Glutamatergic neuron (in vitro differentiated cells): ENCODE measurements around the gene RASGRP3. TPM values are rescaled to one million over a fixed set of nuclear protein-coding genes. Genes with fewer than 3 reads are reported as not detected.

Experiments used
- DNase-seq: peaks from one replicate; pipeline ENCODE4 v3.0.0; 2022
- H3K27ac Mint-ChIP-seq: one replicate; pipeline ENCODE4 v1.8.0; 2020; ENCODE audit warnings: mild to moderate bottlenecking, mixed read lengths, inconsistent platforms; ENCODE audit not compliant: unreplicated experiment
- H3K27me3 Mint-ChIP-seq: one replicate; pipeline ENCODE4 v1.8.0; 2020; ENCODE audit warnings: mild to moderate bottlenecking, moderate library complexity, mixed read lengths, inconsistent platforms; ENCODE audit not compliant: unreplicated experiment
- H3K36me3 Mint-ChIP-seq: one replicate; pipeline ENCODE4 v1.8.0; 2020; ENCODE audit warnings: mild to moderate bottlenecking, mixed read lengths, inconsistent platforms; ENCODE audit not compliant: unreplicated experiment
- H3K4me1 Mint-ChIP-seq: one replicate; pipeline ENCODE4 v1.8.0; 2020; ENCODE audit warnings: mild to moderate bottlenecking, low read depth, mixed read lengths, inconsistent platforms; ENCODE audit not compliant: unreplicated experiment
- H3K4me3 Mint-ChIP-seq: one replicate; pipeline ENCODE4 v1.8.0; 2020; ENCODE audit warnings: mild to moderate bottlenecking, mixed read lengths, inconsistent platforms; ENCODE audit not compliant: unreplicated experiment
- H3K9me3 Mint-ChIP-seq: one replicate; pipeline ENCODE4 v1.8.0; 2020; ENCODE audit warnings: mild to moderate bottlenecking, moderate library complexity, mixed read lengths, inconsistent platforms; ENCODE audit not compliant: unreplicated experiment
- total RNA-seq: library from RNA; stranded (reverse); fragmentation: NEBNext Ultra II Directional; extraction: Animal tissue kit (Norgen Biotek cat#: 25700); gene quantifications from one replicate; pipeline ENCODE4 v1.2.1, GENCODE V29; 2021; ENCODE audit not compliant: unreplicated experiment
- TF ChIP-seq, protein P1 (sequence below): fragments of 200-600 bp; sonication (generic); IDR thresholded peaks from one replicate; pipeline ENCODE4 v1.5.0; 2021; ENCODE audit not compliant: partially characterized antibody, unreplicated experiment

RASGRP3 gene
- total RNA-seq, 1 donor from 2014 or later, result not detected

GRCh38 chr2:33607905-33608304 is 131.5 kb downstream of the RASGRP3 start:
- Mint-ChIP-seq H3K36me3 (no peaks in the 10 kb centered on the region), H3K4me3 (no peak overlapping the region), H3K27me3 (peaks cover 2% of the 10 kb centered on the region), H3K9me3 (peaks cover 1% of the 10 kb centered on the region), H3K4me1 (no peaks in the 10 kb centered on the region), H3K27ac (no peak overlapping the region)
- no peak for DNase-seq
- TF ChIP-seq, protein P1, sequence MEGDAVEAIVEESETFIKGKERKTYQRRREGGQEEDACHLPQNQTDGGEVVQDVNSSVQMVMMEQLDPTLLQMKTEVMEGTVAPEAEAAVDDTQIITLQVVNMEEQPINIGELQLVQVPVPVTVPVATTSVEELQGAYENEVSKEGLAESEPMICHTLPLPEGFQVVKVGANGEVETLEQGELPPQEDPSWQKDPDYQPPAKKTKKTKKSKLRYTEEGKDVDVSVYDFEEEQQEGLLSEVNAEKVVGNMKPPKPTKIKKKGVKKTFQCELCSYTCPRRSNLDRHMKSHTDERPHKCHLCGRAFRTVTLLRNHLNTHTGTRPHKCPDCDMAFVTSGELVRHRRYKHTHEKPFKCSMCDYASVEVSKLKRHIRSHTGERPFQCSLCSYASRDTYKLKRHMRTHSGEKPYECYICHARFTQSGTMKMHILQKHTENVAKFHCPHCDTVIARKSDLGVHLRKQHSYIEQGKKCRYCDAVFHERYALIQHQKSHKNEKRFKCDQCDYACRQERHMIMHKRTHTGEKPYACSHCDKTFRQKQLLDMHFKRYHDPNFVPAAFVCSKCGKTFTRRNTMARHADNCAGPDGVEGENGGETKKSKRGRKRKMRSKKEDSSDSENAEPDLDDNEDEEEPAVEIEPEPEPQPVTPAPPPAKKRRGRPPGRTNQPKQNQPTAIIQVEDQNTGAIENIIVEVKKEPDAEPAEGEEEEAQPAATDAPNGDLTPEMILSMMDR, result no peak

- H3K4me1 Mint-ChIP-seq, result no peaks in the 10 kb centered on the region
- TF ChIP-seq, protein P1, result no peak
- no peak overlapping the region for H3K4me3 Mint-ChIP-seq
- H3K36me3 Mint-ChIP-seq, result peaks cover 7% of the 10 kb centered on the region
- DNase-seq, result no peak
- peaks cover 2% of the 10 kb centered on the region for H3K27me3 Mint-ChIP-seq
- H3K9me3 Mint-ChIP-seq, result peaks cover 3% of the 10 kb centered on the region
- H3K27ac Mint-ChIP-seq, result no peak overlapping the region
Observed at GRCh38 chr2:33614190-33614589, 137.7 kb downstream of the RASGRP3 start.

Other genes starting within 250 kb of the RASGRP3 start
- 38.9 TPM for gene FAM98A, start 122.7 kb downstream of the RASGRP3 start, total RNA-seq